ENCODE measurements around the gene CYTH1. TPM values are rescaled to one million over a fixed set of nuclear protein-coding genes. Genes with fewer than 3 reads are reported as not detected.

Gene CYTH1
- total and polyA plus RNA-seq, 2 donors (not counting 1 experiment from before 2014, with no cell fraction given): 255 to 353 TPM

DNA sequence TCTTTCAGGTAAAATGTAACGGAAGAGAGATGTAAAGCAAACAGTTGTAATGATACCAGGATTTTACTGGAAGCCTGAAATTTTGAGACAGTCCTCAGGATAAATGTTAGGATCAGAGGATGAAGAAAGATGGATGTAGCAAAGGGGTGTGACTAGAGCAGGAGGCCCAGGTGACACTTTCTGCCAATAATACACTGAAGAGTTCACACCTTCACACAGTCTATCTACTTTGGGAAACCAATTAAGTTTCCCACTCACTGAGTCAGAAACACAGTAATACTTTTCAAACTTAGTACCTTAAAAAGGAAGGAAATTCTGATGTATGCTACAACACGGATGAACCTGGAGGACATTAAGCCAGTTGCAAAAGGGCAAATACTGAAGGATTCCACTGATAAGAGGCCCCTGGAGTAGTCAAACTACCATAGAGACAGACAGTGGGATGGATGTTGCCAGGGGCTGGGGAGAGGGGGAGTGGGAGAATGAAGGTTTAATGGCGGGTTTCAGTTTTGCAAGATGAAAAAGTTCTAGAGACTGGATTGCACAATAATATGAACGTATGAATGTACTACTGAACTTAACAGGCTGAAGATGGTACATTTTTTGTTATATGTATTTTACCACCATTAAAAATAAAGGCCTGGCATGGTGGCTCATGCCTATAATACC is 62.3 kb downstream of the CYTH1 start:
- ATAC-seq (ENCODE audit: low read depth) (no peak), DNase-seq (no peak)
- peaks cover 100% of the 10 kb centered on the region for H3K79me2 ChIP-seq (ENCODE audit: control insufficient read depth, insufficient read depth, low read length)
- intact Hi-C loops (cut with micrococcal nuclease): loop anchor here (2.0 kb wide), 1 partner anchor 17 kb away; no protein-coding TSS in a partner anchor
- H3K9me3 ChIP-seq (ENCODE audit: control extremely low read depth in 1 of 3, control insufficient read depth in 2 of 3, insufficient read depth in 1 of 3, low read length in 2 of 3): no peaks in the 10 kb centered on the region
- H3K27me3 ChIP-seq (replicated peaks in 1 of 4; ENCODE audit: control extremely low read depth in 1 of 4, control insufficient read depth in 3 of 4, insufficient read depth in 4 of 4, low read length in 3 of 4): no peaks in the 10 kb centered on the region
- Mint-ChIP-seq H3K27ac (peak overlapping the region; percentile 84), H3K4me1 (peaks cover 95% of the 10 kb centered on the region), H3K27me3 (no peaks in the 10 kb centered on the region), H3K4me3 (peak overlapping the region; percentile 77), H3K9me3 (ENCODE audit: insufficient read depth) (no peaks in the 10 kb centered on the region)
- peaks cover 0 to 11% of the 10 kb centered on the region in 2 experiments for H3K36me3 ChIP-seq (replicated peaks in 1 of 2; ENCODE audit: control extremely low read depth in 1 of 2, control insufficient read depth in 1 of 2, extremely low read depth in 1 of 2, insufficient read depth in 2 of 2, low read length in 1 of 2)
- 75% methylated on average over 3 of the region's 4 CpGs for WGBS (ENCODE audit: insufficient coverage)
- no peak for TF ChIP-seq EZH2 (IDR thresholded peaks at IDR 0.05; ENCODE audit: borderline replicate concordance, insufficient read depth, low read depth, low read length, poor library complexity, severe bottlenecking)
- TF ChIP-seq, protein P1, sequence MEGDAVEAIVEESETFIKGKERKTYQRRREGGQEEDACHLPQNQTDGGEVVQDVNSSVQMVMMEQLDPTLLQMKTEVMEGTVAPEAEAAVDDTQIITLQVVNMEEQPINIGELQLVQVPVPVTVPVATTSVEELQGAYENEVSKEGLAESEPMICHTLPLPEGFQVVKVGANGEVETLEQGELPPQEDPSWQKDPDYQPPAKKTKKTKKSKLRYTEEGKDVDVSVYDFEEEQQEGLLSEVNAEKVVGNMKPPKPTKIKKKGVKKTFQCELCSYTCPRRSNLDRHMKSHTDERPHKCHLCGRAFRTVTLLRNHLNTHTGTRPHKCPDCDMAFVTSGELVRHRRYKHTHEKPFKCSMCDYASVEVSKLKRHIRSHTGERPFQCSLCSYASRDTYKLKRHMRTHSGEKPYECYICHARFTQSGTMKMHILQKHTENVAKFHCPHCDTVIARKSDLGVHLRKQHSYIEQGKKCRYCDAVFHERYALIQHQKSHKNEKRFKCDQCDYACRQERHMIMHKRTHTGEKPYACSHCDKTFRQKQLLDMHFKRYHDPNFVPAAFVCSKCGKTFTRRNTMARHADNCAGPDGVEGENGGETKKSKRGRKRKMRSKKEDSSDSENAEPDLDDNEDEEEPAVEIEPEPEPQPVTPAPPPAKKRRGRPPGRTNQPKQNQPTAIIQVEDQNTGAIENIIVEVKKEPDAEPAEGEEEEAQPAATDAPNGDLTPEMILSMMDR (IDR thresholded peaks at IDR 0.05): no peak
- ChIA-PET POLR2A (interaction anchor here (0.6 to 1.9 kb wide), 2 partner anchors 15 to 17 kb away, joined by 6 to 9 read pairs; no protein-coding TSS in a partner anchor), CTCF (interaction anchor here (1.1 to 5.8 kb wide), 6 partner anchors 10 to 80 kb away, joined by 3 to 52 read pairs (median 38); no protein-coding TSS in a partner anchor)
- H3K9ac ChIP-seq (ENCODE audit: low read length): no peak overlapping the region
- H3K4me1 ChIP-seq (ENCODE audit: control insufficient read depth in 2 of 2, insufficient read depth in 2 of 2, low read length in 2 of 2): peaks cover 95 to 100% of the 10 kb centered on the region in 2 donors
- no peak overlapping the region for H3K4me3 ChIP-seq (ENCODE audit: control extremely low read depth in 1 of 5, extremely low read depth in 1 of 5, insufficient read depth in 1 of 5, low read depth in 2 of 5, low read length in 4 of 5)
- H2AFZ ChIP-seq (ENCODE audit: insufficient read depth, low read depth, low read length, poor library complexity, severe bottlenecking): no peak overlapping the region
- peak overlapping the region; percentile 69 to 86 for H3K27ac ChIP-seq (ENCODE audit: low read length in 2 of 2)
- H4K20me1 ChIP-seq (ENCODE audit: control insufficient read depth, insufficient read depth, low read length, poor library complexity, severe bottlenecking): peaks cover 100% of the 10 kb centered on the region
- H3K4me2 ChIP-seq (replicated peaks; ENCODE audit: low read depth, low read length, poor library complexity, severe bottlenecking): peak overlapping the region; percentile 63

Measured in B cell (primary cell).